PC-3 (cell line): ENCODE results near the gene NEK11.
A peak's percentile ranks its signal among the peaks of the same experiment; 100 is the strongest.

Experiments used
- CTCF ChIP-seq: fragments of 300-600 bp; sonication (generic); conservative IDR thresholded peaks from 2 replicates; pipeline ENCODE4 v1.5.1; 2017; ENCODE audit warnings: antibody characterized with exemption, low read depth, mild to moderate bottlenecking, low read length
- EZH2 ChIP-seq: fragments of 300-600 bp; sonication (generic); IDR thresholded peaks from one replicate; pipeline ENCODE4 v1.6.1; 2017; ENCODE audit warnings: antibody characterized with exemption, mild to moderate bottlenecking, low read length; ENCODE audit not compliant: unreplicated experiment

GRCh38 chr3:131033480-131034080, 6.9 kb downstream of the NEK11 start:
- TF ChIP-seq CTCF (peak; percentile 70), EZH2 (no peak)
